H9 (cell line): ENCODE measurements around the gene GNB4. TPM values are rescaled to one million over a fixed set of nuclear protein-coding genes. Genes with fewer than 3 reads are reported as not detected.

ENCODE experiments used
- DNase-seq: peaks from one replicate; pipeline ENCODE4 v3.0.0-alpha.2; 2017
- H2AFZ ChIP-seq: one replicate; pipeline ENCODE4 v1.6.1; 2013; ENCODE audit warnings: mild to moderate bottlenecking, low read length, control low read depth, moderate library complexity
- H2AK5ac ChIP-seq: 2 replicates; pipeline ENCODE4 v1.6.1; 2013; ENCODE audit warnings: low read length, control low read depth, mixed read lengths; ENCODE audit not compliant: insufficient read length
- H2BK120ac ChIP-seq: one replicate; pipeline ENCODE4 v1.6.1; 2013; ENCODE audit warnings: low read depth, mild to moderate bottlenecking, low read length, control low read depth, inconsistent platforms; ENCODE audit not compliant: poor library complexity, severe bottlenecking
- H2BK12ac ChIP-seq: 2 replicates; pipeline ENCODE4 v1.6.1; 2013; ENCODE audit warnings: low read length, control low read depth, mixed read lengths, low read depth; ENCODE audit not compliant: insufficient read length
- H2BK15ac ChIP-seq: 2 replicates; pipeline ENCODE4 v1.6.1; 2013; ENCODE audit warnings: low read depth, low read length, control low read depth
- H2BK20ac ChIP-seq: one replicate; pipeline ENCODE4 v1.6.1; 2013; ENCODE audit warnings: low read depth, mild to moderate bottlenecking, low read length, control low read depth, inconsistent platforms; ENCODE audit not compliant: poor library complexity, severe bottlenecking
- H2BK5ac ChIP-seq: 2 replicates; pipeline ENCODE4 v1.6.1; 2013; ENCODE audit warnings: low read length, control low read depth, mixed read lengths; ENCODE audit not compliant: insufficient read length
- H3K14ac ChIP-seq: 2 replicates; pipeline ENCODE4 v1.6.1; 2013; ENCODE audit warnings: low read length, control low read depth; ENCODE audit not compliant: insufficient read depth
- H3K18ac ChIP-seq: 2 replicates; pipeline ENCODE4 v1.6.1; 2013; ENCODE audit warnings: low read depth, mild to moderate bottlenecking, mixed read lengths, low read length, control low read depth; ENCODE audit not compliant: insufficient read length
- H3K23ac ChIP-seq: 2 replicates; pipeline ENCODE4 v1.6.1; 2013; ENCODE audit warnings: low read length, control low read depth, mixed read lengths, low read depth; ENCODE audit not compliant: insufficient read length
- H3K23me2 ChIP-seq: 2 replicates; pipeline ENCODE4 v1.6.1; 2013; ENCODE audit warnings: low read depth, mild to moderate bottlenecking, mixed read lengths, low read length, control low read depth; ENCODE audit not compliant: insufficient read length, poor library complexity, severe bottlenecking
- H3K27ac ChIP-seq: 2 replicates; pipeline ENCODE4 v1.5.1; 2013; ENCODE audit warnings: low read length, control low read depth, mixed read lengths, low read depth; ENCODE audit not compliant: insufficient read length
- H3K27me3 ChIP-seq: 2 replicates; pipeline ENCODE4 v1.6.1; 2013; ENCODE audit warnings: low read length, control low read depth, inconsistent platforms; ENCODE audit not compliant: insufficient read depth
- H3K4ac ChIP-seq: 2 replicates; pipeline ENCODE4 v1.6.1; 2013; ENCODE audit warnings: low read depth, mild to moderate bottlenecking, control low read depth, inconsistent platforms, low read length, moderate library complexity
- H3K4me1 ChIP-seq: 2 replicates; pipeline ENCODE4 v1.6.1; 2013; ENCODE audit warnings: low read length, control low read depth, inconsistent platforms; ENCODE audit not compliant: insufficient read depth
- H3K4me2 ChIP-seq: 2 replicates; pipeline ENCODE4 v1.6.1; 2013; ENCODE audit warnings: low read length, control low read depth, mixed read lengths; ENCODE audit not compliant: insufficient read length, insufficient read depth
- H3K56ac ChIP-seq: 2 replicates; pipeline ENCODE4 v1.6.1; 2013; ENCODE audit warnings: low read depth, mild to moderate bottlenecking, mixed read lengths, low read length, control low read depth; ENCODE audit not compliant: insufficient read length
- H3K79me1 ChIP-seq: 2 replicates; pipeline ENCODE4 v1.6.1; 2013; ENCODE audit warnings: low read depth, mild to moderate bottlenecking, moderate library complexity, low read length, control low read depth, inconsistent platforms; ENCODE audit not compliant: insufficient read depth, poor library complexity, severe bottlenecking
- H3K79me2 ChIP-seq: 2 replicates; pipeline ENCODE4 v1.6.1; 2013; ENCODE audit warnings: low read length, control low read depth, inconsistent platforms; ENCODE audit not compliant: insufficient read depth
- H3K9ac ChIP-seq: 2 replicates; pipeline ENCODE4 v1.6.1; 2013; ENCODE audit warnings: low read length, control low read depth, mixed read lengths; ENCODE audit not compliant: insufficient read length; ENCODE audit errors: extremely low read depth
- H3K9me3 ChIP-seq: one replicate; pipeline ENCODE4 v1.6.1; 2013; ENCODE audit warnings: low read depth, low read length, inconsistent platforms; ENCODE audit not compliant: control insufficient read depth
- H3T11ph ChIP-seq: one replicate; pipeline ENCODE4 v1.6.1; 2013; ENCODE audit warnings: mild to moderate bottlenecking, low read length, control low read depth, inconsistent platforms
- H4K20me1 ChIP-seq: one replicate; pipeline ENCODE4 v1.6.1; 2013; ENCODE audit not compliant: control insufficient read depth, insufficient read length, insufficient read depth
- H4K5ac ChIP-seq: 2 replicates; pipeline ENCODE4 v1.6.1; 2013; ENCODE audit warnings: low read depth, mild to moderate bottlenecking, mixed read lengths, low read length, control low read depth; ENCODE audit not compliant: insufficient read length
- H4K8ac ChIP-seq: replicated peaks from 2 replicates; pipeline ENCODE4 v1.6.1; 2013; ENCODE audit warnings: low read length, control low read depth, mixed read lengths, low read depth; ENCODE audit not compliant: insufficient read length
- H4K91ac ChIP-seq: 2 replicates; pipeline ENCODE4 v1.6.1; 2013; ENCODE audit warnings: low read depth, mild to moderate bottlenecking, moderate library complexity, mixed read lengths, low read length, control low read depth; ENCODE audit not compliant: insufficient read length
- H3K27ac Mint-ChIP-seq, 3 experiments: 2 replicates in 2 of 3; 3 replicates in 1 of 3; pipeline ENCODE4 v1.8.0; 2020 to 2021; ENCODE audit warnings: mixed read lengths in 3 of 3, mild to moderate bottlenecking in 1 of 3, moderate library complexity in 1 of 3
- H3K27me3 Mint-ChIP-seq: 2 replicates; pipeline ENCODE4 v1.8.0; 2021; ENCODE audit warnings: low read depth, mild to moderate bottlenecking, moderate library complexity, mixed read lengths
- H3K36me3 Mint-ChIP-seq, 3 experiments: 2 replicates in 2 of 3; 3 replicates in 1 of 3; pipeline ENCODE4 v1.8.0; 2020 to 2021; ENCODE audit warnings: low read depth in 3 of 3, mixed read lengths in 3 of 3; ENCODE audit not compliant: insufficient read depth in 1 of 3
- H3K4me1 Mint-ChIP-seq, 2 experiments: 2 replicates each; pipeline ENCODE4 v1.8.0; 2020; ENCODE audit warnings: mixed read lengths in 2 of 2
- H3K4me3 Mint-ChIP-seq, 2 experiments: 2 replicates in 1 of 2; 3 replicates in 1 of 2; pipeline ENCODE4 v1.8.0; 2020 to 2021; ENCODE audit warnings: mild to moderate bottlenecking in 2 of 2, mixed read lengths in 2 of 2, moderate library complexity in 1 of 2
- H3K9me3 Mint-ChIP-seq, 2 experiments: 2 replicates in 1 of 2; 3 replicates in 1 of 2; pipeline ENCODE4 v1.8.0; 2020; ENCODE audit warnings: mild to moderate bottlenecking in 2 of 2, mixed read lengths in 2 of 2, moderate library complexity in 1 of 2
- CTCF ChIP-seq: fragments of 200-600 bp; sonication (generic); conservative IDR thresholded peaks from 3 replicates; pipeline ENCODE4 v1.8.0; 2021; ENCODE audit warnings: antibody characterized with exemption, mild to moderate bottlenecking
- WGBS: extraction: QIAGEN DNeasy Blood & Tissue Kit; methylation state at CpG from one replicate; pipeline ENCODE4 v1.1.7; 2013; ENCODE audit warnings: missing lambda C conversion rate, low lambda C conversion rate, mixed read lengths; ENCODE audit not compliant: insufficient read length; ENCODE audit errors: extremely low coverage; 5-methylcytosine and 5-hydroxymethylcytosine counted together
- total RNA-seq: library from RNA; stranded (reverse); gene quantifications from 2 replicates; pipeline ENCODE4 v1.2.1, GENCODE V29; 2021

GNB4 gene
- total RNA-seq, 1 experiment from 2014 or later: 25.0 TPM

- no peak overlapping the region for H2AK5ac ChIP-seq
- no peak overlapping the region for H2BK15ac ChIP-seq
- no peak overlapping the region for H2BK120ac ChIP-seq
- H3K23me2 ChIP-seq: no peaks in the 10 kb centered on the region
- H3K4me2 ChIP-seq: no peak overlapping the region
- no peak overlapping the region for H3T11ph ChIP-seq
- H4K5ac ChIP-seq: no peak overlapping the region
- H3K27me3 Mint-ChIP-seq: no peaks in the 10 kb centered on the region
- no peaks in the 10 kb centered on the region for H3K27me3 ChIP-seq
- DNase-seq: no peak
- no peak overlapping the region for H3K4me3 Mint-ChIP-seq
- no peak overlapping the region for H3K27ac Mint-ChIP-seq
- no peak overlapping the region for H2BK12ac ChIP-seq
- no peak overlapping the region for H2AFZ ChIP-seq
- H3K79me1 ChIP-seq: no peaks in the 10 kb centered on the region
- no peak overlapping the region for H3K4ac ChIP-seq
- no peaks in the 10 kb centered on the region for H3K4me1 Mint-ChIP-seq
- H3K18ac ChIP-seq: no peak overlapping the region
- no CpG with 5 or more reads among the region's 5 CpGs for WGBS
- no peak overlapping the region for H3K14ac ChIP-seq
- H4K91ac ChIP-seq: no peak overlapping the region
- no peak overlapping the region for H3K56ac ChIP-seq
- no peaks in the 10 kb centered on the region for H3K79me2 ChIP-seq
- H4K20me1 ChIP-seq: no peaks in the 10 kb centered on the region
- no peaks in the 10 kb centered on the region for H3K9me3 Mint-ChIP-seq
- no peak overlapping the region for H2BK20ac ChIP-seq
- no peak for TF ChIP-seq CTCF
- H3K9ac ChIP-seq: no peak overlapping the region
- H3K4me1 ChIP-seq: no peaks in the 10 kb centered on the region
- H3K36me3 Mint-ChIP-seq: peaks cover 13 to 43% (median 42%) of the 10 kb centered on the region in 3 experiments; a peak in 6 of 7 replicates
- H4K8ac ChIP-seq: no peak overlapping the region
- no peaks in the 10 kb centered on the region for H3K9me3 ChIP-seq
- no peak overlapping the region for H2BK5ac ChIP-seq
- no peak overlapping the region for H3K27ac ChIP-seq
- H3K23ac ChIP-seq: no peak overlapping the region
Observed at GRCh38 chr3:179363332-179363731, 87.9 kb downstream of the GNB4 start.
